Activated CD8-positive, alpha-beta memory T cell treated with anti-CD3 and anti-CD28 coated beads, Interleukin-2, amount 50 U/mL, for 24 hours (primary cell): ENCODE data around the gene ACSL3.
"Not testable (repeated sequence)": the region's sequence is repeated elsewhere in the genome, so short reads cannot be mapped to it uniquely, and the experiment has no call there.

Source experiments
- DNase-seq: peaks from one replicate; pipeline ENCODE4 v3.0.0-alpha.2; 2020; ENCODE audit errors: extremely low read depth

ACSL3 gene

GRCh38 chr2:222851956-222852617 is 8.7 kb upstream of the ACSL3 start:
- no peak for DNase-seq

- DNase-seq, result no peak
These were observed 5.8 kb upstream of the ACSL3 start for GRCh38 chr2:222854773-222855700.

GRCh38 chr2:222859786-222860612 is 837 bp upstream of the ACSL3 start:
- DNase-seq, result no peak

DNA sequence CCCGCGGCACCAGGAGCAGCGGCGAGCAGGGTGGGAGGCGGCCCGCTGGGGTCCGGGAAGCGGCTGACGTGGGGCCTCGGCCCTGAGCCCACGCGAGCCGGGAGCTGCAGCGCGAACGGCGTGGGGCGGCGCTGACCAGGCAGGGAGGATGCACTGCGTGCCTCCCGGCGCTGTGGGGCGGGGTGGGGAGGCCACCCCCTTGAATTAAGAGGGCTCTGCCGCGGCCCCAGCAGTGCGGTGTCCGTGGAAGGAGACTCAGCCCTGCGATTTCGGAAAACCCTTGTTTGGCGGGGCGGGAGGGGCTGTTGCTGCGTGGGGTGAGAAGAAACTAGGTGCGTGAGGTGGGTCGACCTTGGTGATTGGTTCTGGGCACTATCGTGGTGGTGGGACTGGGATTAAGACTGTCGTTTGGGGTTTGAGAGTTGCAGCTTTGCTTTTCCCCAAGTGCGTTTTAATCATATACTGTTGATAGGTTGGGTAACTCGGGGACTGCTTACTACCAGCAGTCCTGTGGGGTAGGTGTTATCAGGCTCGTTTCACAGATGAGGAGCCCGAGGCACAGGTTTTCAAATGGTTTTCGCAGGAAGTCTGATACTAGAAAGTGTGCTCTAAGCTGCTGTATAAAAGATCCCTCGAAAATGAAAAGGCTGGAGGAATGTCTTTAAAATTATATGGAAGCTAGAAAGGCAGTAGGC is 722 bp downstream of the ACSL3 start:
- no peak for DNase-seq

DNA sequence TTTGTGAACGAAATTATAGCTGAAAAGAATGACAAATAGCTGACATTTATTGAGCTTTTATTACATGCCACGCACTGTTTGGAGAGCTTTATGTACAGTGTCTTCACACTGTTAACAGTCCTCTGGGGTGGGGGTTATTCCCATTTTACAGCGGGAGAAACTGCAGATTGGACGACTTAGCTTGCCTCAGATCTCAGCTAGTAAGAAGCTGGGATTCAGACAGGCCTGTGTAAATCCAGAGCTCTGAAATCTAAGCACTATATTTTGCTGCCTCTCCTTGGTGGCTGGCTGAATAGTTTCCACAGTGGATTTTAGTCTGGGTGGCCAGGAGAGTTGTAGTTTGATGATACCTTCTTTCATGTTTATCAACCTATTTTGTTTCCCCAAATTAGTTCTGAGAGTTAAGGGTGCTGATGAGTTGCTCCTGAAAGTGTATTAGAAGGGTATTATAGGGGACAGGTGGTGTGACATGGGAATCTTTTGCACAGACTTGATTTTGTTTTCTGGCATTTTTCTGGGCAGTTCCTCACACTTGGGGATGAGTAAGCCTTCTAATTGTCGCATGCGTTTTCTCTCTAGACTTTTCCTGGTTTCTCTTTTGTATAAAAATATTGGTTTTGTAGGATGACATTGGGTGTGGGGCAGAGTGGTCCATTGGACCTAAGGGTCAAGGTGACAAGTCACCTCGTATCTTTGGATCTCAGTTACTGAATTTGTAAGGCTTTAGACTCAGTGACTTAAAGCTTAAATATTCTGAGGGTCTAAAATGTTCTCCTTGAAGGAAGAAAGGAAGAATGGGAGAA is 1.5 kb downstream of the ACSL3 start:
- DNase-seq, result no peak

DNA sequence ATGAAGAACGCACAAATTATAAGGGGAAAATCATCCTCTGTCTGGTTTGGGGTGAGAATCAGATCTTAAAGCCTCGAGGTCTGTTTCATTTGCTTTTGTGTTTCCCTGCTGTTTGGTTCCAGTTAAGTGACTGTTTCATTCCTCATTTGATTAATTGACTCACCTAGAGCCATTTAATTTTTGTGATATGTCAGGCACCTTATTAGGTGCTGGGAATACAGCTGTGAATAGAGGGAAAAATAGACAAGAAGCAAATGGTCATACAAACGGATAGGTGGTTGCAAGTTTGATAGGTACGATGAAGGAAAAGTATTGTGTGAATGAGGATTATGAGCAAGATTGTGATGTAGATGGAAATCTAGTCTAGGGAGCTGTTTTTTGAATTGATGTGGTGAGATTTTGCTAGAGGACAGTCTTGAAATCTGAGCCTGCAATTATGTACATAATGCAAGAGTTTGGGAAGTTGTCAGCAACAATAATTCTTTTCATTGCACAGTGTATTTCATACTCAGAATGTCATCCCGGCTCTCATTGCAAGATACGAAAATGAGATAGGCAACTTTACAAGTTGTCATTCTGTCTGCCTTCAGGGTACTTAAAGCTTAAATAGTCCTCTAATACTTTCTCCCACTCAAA is 2.2 kb downstream of the ACSL3 start:
- DNase-seq, result no peak

DNA sequence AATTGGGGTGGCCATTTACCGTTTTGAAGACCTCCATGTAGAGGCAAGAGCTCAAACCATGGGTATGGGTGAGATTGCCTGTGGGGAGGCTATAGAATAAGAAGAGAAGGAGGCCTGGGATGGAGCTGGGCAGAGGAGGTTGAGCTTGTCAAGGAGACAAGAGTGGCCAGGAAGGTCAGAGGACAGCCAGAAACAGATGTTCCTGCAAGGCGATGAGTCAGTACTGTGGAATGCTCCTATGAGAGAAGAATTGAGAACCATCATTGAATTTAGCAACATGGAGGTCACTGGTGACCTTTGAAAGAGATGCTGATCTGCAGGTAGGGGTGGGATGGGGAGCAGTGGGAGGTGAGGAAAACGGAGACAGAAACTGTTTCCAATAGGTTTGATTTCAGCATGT is 3.5 kb downstream of the ACSL3 start:
- DNase-seq, result no peak

DNA sequence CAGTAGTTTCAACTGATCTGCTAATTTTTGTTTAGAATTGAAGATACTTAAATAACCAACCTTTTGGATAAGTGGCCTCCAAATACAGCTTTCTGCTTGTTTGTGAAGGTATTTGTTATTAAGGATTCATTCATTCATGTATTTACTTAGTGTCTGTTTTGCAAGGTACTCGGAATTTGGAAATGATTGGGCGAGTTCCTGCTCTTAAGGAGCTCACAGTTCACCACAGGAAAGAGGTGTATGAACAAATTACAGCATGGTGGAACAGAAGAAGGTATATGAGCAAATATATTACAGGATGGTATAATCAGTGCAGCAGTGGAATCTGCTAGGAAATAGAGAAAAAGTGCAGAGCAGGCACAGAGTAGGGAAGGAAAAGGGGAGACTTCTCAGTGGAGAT is 4.5 kb downstream of the ACSL3 start:
- DNase-seq, result no peak

GRCh38 chr2:222866358-222866960 is 5.6 kb downstream of the ACSL3 start:
- no peak for DNase-seq

- not testable (repeated sequence) for DNase-seq
These were observed 7.9 kb downstream of the ACSL3 start for GRCh38 chr2:222868560-222869251.

DNA sequence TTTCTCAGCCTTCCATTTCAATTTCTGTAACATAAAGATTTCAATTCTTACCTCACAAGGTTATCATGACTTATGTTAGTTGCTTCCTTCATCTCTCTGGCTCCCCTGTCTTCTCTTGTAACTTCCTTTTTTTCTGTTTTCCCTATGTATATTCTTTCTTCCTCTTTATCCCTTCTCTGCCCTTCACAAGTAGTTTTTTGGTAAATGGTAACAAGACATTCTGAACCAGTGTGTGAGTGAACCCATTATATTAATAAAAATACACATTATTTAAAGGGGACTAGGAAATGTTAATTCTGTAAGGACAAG is 8.4 kb downstream of the ACSL3 start:
- DNase-seq, result no peak

DNA sequence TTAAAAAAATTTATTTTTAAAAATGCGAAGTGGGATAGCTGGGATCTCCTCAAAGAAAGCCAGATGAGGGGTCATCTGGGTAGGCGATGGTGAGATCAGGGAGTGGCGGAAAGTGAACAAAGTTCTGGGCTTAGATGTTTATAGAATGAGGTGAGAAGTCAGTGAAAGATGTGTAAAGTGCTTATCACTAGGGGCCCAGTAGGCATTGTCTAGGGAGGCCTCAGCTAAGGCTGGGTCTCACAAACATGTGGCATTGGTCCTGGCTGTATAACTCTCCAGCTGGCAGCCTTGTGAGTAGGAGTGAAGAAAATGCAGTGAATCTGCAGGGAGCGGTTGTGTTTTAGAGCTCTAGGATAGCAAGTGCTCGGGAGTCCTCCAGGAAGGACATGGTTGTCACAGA is 10.5 kb downstream of the ACSL3 start:
- DNase-seq, result no peak

DNA sequence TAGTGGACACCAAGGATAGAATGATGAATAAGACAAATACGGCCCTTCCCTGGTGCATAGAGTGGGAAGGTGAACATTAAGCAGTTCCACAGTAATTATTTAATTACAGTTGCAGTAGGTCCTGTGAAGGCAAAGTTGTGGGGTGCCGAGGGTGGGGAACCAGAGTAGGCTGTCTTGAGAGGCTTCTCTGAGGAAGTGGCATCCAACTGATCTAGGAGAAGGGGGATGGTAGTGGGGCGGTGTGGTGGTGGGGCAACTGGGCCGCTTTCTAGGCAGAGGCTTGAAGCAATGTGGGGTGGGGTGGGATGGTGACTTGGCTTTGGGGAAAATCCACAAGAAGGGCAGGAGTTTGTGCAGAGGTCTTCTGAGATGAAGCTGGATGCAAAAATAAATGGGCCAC is 11.7 kb downstream of the ACSL3 start:
- DNase-seq, result no peak

- DNase-seq, result no peak
These were observed 14.6 kb downstream of the ACSL3 start for GRCh38 chr2:222875482-222875881.

- no peak for DNase-seq
These were observed 16.1 kb downstream of the ACSL3 start for GRCh38 chr2:222876947-222877346.

DNA sequence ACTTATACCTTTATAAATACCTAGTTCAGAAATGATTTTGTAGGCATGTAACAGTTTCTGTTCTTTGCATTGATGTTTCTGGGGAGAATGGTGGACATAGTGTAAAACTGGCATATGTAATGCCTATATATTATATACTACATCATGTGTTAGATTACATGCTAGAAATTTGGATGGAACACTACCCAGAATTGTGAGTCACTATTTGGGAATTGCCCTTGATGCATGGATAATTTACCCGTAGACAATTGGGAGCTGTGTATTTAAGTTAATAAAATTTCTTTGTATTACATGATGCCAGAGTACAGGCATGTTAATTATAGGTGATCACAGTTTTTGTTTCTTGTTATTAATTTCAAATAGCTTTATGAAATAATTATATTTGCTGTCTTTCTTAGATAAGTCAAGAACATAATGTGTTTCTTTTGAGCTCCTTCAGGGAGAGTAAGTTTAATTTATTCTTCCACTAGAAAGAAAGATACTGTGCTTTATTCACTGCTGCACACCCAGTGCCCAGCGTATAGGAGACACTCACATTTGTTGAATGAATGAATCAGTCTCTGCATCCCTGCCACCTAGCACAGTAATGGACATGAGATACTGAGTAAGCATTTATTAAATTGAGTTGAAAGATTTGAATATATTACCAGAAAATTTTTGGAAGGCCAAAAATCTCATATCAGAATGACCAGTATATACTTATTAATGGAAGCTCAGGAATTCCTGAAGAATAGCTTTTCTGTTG is 16.9 kb downstream of the ACSL3 start:
- DNase-seq, result no peak

DNA sequence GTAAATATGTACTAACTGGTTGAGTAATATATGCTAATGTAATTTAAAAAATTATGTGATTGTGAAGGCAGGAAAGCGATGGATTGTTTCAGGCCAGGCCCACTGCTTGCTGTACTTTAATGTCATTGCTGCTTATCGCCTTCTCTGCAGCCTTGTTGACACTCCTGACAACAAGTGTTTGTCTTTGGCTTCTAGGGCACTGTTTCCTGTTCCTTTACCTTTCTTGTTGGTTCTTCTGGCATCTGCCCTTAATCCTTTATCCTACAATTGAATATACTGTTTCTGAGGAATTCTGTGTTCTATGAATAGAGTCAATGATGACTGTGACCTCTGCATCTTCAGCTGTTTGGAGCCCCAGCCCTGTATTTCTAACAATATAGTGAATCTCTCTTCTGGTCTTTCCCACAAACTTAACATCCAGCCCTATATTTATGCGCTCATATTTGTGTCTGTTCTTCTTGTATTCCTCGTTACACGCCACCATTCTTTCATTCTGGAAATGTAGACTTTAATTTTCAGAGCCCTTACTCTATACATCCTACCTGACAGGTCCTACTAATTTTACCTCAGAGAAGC is 17.6 kb downstream of the ACSL3 start:
- DNase-seq, result no peak

- DNase-seq, result no peak
These were observed 18.2 kb downstream of the ACSL3 start for GRCh38 chr2:222878877-222879603.
